SU-DHL-6 (cell line): Measurements from ENCODE around the gene ODAD2.

Experiments used
- CTCF ChIP-seq: fragments of 200-600 bp; sonication (generic); IDR thresholded peaks from one replicate; pipeline ENCODE4 v1.5.1; 2017; ENCODE audit warnings: antibody characterized with exemption, mild to moderate bottlenecking, low read length, moderate library complexity; ENCODE audit not compliant: insufficient read depth, poor library complexity, severe bottlenecking
- EZH2phosphoT487 ChIP-seq: fragments of 200-600 bp; sonication (generic), shearing (Covaris generic); conservative IDR thresholded peaks from 2 replicates; pipeline ENCODE4 v1.6.1; 2018; ENCODE audit warnings: mild to moderate bottlenecking, antibody characterized with exemption, low read length, moderate library complexity, mixed read lengths

GRCh38 chr10:28001353-28001752 lies 2.5 kb upstream of the ODAD2 start:
- TF ChIP-seq CTCF (no peak), EZH2phosphoT487 (no peak)
